AG20443 (cell line): ENCODE data around the gene JOSD1.
A peak's percentile ranks its signal among the peaks of the same experiment; 100 is the strongest.

ENCODE experiments used
- DNase-seq: peaks from one replicate; pipeline ENCODE4 v3.0.0; 2012; ENCODE audit warnings: low spot score, mixed read lengths

JOSD1 gene

DNA sequence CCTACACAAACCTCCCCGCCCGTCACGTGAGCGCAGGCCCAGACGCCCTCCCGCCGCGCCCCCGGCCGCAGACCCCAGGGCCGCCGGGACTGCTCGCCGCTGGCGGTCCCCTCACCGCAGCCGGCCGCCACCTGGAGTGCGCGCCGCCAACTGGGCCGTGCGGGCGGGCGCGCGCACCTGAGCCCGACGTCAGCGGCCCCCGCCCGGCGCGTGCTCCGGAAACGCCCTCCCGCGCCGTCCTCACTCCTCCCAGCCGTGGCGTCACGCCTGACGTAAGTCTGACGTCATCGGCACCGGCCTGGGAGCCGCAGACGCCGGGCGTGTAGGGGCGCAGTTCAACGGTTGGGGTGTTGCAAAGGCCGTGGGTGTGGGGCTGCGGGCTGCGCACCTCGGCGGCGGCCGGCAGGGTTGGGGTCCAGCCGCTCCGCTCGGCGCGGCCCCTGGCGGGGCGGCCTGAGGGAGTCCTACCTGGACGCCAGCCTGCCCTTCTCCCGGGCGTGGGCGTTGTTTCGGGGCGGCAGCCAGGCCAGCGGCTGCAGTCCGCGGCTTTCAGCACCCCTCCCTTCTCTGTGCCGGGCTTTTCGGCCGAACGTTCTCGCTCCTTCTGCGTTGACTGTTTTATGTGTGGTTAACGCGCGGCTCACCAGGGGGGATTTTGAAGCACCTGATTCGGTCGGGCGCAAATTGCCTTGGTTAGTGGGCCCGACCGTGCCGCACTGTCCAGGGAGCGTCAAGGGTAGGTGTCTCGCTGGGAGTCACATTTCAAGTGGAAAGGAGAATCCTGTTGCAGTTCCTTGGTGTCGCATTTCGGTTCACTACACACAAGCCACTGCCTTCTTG lies at the start of gene JOSD1:
Gene JOSD1, minus strand, starts transcription at position 155 of the 840 bp plus-strand sequence. CDS start 956 bp downstream, outside the sequence.
- peak; percentile 95 for DNase-seq

DNA sequence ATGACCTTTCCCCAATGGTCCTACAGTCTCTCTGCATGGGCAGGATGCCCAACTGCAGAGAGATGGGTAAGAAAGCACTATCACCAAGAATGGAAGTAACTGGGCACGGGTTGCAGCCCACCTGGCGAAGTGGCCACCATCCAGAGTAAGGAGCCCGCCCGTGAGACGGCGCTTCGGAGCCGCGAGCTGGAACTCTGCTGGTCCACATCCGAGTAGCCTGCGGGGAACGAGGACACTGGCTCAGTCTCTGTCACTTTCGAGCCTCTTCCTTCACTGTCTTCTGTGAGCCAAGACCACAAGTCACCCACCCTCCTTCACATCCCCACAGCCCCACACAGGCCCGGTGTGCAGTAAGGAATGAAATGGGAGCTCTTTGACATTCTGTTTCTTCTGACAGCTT lies 49.4 kb upstream of the JOSD1 start:
- DNase-seq = no peak

- DNase-seq = no peak
Observed at GRCh38 chr22:38748487-38749136, 47.9 kb upstream of the JOSD1 start.

DNA sequence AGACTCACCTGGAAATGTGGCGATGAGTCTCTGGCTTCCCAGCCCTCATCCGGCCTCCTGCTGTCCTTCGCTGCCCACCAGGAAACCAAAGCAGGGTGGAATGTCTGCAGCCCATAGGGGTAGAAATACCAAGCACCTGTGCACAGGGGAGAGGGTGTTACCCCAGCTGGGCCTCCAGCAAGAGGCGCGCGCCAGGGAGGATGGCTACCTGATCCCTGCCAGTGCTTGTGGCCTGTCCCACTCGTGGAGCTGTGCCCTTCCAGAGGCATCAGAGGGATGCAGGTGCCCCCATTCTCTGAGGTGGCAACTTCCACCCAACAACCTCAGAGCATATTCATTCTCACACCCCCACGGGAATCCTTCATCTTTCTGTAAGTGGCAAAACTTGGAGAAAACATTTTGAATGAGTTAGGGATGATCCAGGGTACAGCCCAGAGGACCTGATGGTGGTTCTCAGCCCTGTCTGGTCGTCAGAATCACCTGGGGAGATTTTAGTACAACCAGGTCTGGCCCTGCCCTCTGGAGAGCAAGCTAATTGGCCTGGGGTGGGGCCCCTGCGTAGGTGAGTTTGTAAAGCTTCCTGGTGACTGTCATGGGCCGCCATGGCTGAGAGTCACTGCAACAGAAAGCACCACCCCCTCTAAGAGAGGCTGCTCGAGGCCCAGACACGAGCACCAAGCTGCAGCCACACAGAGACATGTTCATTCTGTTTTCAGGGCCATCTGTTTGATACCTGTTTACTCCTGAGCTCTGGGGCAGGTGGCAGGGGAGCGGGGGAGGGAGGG lies 45.1 kb upstream of the JOSD1 start:
- DNase-seq = no peak

DNA sequence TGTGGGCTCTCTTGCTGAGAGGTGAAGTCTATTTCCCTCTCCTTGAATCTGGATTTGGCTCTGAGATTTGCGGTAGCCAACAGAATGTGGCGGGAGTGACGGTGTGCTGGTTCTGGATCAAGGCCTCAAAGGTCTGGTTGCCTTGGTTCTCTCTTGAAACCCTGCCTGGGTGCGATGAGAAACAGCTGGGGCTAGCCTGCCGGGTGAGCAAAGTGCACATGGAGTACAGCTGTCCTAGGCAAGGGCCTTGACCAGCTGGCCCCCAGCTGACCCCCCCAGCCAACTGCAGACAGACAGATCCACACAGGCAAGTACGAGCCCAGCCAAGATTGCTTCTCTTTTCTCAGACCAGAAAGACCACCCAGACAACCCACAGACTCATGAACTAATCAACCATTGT lies 44.2 kb upstream of the JOSD1 start:
- no peak for DNase-seq

GRCh38 chr22:38742176-38742942 lies 41.6 kb upstream of the JOSD1 start:
- no peak for DNase-seq

DNA sequence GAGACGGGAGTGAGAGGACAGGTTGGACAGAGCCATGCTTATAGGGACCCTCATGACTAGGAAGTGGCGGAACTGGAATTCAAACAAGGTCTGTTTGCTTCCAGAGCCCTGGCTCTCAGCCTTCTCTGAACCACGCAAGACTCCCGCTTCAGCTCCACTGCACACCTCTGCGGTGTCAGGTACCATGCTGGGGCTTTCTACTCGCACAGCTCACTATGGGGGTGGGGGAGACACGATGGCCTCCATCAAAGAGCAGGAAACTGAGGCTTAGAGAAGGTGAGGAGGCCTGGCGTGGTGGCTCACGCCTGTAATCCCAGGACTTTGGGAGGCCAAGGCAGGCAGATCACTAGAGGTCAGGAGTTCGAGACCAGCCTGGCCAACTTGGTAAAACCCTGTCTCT lies 40.8 kb upstream of the JOSD1 start:
- no peak for DNase-seq

DNA sequence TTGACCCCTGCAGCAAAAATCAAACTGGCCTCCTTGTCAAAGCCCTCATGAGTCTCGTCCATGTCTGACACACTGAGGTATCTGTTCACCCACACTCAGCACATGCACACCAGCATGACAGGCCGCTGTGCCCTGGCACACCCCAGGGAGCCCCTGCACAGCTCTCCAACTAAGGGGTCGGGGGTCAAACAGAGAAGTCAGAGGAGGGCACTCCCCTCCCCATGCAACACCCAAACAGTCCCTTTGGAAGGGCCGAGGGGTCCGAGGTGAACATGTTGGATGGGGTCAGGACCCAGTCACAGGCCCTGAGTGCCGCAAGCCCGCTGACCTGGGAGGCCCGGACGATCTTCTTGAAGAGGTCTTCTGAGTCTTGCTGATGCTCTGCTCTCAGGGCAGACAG lies 40.4 kb upstream of the JOSD1 start:
- no peak for DNase-seq

GRCh38 chr22:38740754-38741153 lies 40.0 kb upstream of the JOSD1 start:
- no peak for DNase-seq

DNA sequence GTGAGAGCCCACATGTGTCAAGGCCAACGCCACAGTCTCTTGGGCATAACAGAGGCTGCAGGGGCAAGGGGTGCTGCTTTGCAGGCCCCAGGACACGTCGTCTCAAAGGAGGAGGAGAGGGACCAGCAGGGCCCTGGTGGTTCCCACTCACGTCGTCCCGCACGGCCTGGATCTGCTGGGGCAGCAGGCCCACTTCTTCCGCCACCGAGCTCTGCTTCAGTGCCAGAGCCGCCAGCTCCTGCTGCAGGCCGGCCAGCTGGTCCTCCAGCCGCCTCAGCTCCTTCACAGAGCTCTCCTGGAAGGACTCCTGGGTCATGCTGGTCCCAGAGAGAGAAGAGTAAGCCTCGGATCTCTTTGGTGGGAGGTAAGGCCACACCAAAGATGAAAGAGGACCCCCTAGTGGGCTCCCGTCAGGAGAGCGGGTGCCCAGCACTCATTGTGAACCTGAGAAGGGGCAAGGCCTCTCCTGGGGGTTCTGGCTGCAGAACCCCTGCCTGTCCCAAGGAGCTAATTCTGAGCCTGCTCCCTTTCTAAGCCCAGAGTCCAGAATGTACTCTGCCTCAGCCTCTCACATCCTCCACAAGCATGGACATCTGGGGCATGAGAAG lies 39.5 kb upstream of the JOSD1 start:
- DNase-seq = no peak

DNA sequence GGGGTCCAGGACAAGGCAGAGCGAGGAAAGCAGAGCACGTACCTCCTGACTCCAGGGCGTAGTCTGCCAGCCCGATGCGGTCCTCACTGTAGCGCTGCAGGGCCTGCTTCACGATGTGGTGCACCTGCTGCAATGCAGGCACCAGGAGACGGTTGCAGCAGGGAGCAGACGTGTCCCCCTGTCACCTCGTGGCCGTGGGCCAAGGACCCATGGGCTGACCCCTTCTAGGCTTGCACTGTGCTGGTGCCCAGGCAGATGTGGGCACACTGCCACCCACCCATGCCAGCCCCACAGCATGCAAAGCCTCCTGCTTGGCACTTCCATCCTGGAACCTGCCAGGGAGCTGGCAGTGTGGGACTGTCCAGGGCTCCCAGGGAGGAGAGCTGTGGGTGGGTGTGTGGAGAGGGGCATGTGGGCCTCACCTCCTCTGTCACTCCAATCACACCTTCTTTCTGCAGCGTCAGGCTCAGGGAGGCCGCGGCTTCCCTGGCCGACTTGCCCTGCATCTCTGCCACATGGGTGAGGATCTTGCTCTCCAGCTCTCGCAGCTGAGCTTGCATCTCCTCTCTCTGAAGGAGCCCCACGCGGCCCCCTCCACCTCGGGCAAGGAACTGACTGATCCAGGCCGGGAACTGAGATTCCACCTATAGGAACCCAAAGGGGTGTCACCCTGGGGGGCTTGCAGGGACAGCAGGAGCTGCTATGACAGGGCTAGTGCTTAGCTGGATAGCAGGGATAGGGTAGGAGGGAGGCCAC lies 38.7 kb upstream of the JOSD1 start:
- no peak for DNase-seq

- DNase-seq = no peak
Observed at GRCh38 chr22:38738475-38739070, 37.8 kb upstream of the JOSD1 start.

- no peak for DNase-seq
Observed at GRCh38 chr22:38737302-38738060, 36.7 kb upstream of the JOSD1 start.

- DNase-seq = no peak
Observed at GRCh38 chr22:38736257-38736570, 35.5 kb upstream of the JOSD1 start.

- DNase-seq = no peak
Observed at GRCh38 chr22:38735465-38736256, 34.9 kb upstream of the JOSD1 start.

GRCh38 chr22:38735126-38735464 lies 34.4 kb upstream of the JOSD1 start:
- DNase-seq = no peak

DNA sequence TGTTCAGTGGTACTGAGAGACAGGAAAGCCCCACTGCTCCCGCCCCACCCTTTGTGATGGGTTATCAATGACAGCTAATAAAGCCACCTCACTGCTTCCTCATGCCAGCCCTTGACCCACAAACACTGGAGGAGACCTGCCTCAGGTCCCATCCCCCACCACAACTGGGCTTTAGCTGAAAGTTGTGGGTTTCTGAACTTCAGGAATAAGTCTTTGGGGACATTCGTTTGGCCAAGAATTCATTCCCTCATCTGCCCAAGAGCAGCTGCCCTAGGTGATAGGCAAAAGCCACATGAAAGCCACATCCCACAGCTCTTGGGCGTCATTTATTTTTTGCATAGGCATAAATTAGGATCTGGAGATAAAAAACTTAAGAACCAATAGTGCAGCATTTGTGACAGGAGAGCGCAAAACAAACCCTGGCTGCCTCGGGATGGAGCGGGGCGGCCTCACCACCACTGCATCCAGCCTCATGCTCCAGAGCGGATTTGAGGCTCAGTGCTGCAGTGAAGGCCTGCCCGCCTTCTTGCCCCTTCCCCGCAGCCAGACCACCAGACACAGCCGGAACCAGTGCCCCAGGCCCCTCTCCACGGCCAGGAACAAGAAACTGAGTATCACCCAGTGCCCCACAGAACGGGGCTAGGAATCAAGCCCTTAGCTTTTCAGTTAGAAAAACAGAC lies 33.8 kb upstream of the JOSD1 start:
- DNase-seq = no peak

- peak; percentile 27 for DNase-seq
Observed at GRCh38 chr22:38733724-38734381, 33.1 kb upstream of the JOSD1 start.
